ENCODE measurements around the gene IRF1.

DNA sequence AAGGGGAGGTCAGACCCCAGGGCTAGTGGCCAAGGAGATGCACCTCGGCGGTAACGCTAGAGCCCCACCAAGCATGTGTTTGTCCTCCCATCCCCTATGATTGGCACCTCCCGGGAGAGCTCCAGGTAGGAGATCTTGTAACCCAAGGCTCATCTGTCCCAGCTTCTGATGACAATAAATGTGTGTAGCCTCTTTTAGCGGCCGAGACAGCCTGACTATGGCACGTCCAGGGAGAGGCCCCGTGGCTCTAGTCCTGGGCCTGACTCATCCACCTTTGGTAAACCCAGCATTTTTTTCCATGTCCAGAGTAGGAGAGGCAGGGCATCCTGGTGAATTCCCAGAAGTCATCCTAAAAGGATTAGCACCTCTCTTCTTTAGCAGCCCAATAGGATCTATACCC is 39.2 kb downstream of the IRF1 start:
- TF ChIP-seq, protein P1, sequence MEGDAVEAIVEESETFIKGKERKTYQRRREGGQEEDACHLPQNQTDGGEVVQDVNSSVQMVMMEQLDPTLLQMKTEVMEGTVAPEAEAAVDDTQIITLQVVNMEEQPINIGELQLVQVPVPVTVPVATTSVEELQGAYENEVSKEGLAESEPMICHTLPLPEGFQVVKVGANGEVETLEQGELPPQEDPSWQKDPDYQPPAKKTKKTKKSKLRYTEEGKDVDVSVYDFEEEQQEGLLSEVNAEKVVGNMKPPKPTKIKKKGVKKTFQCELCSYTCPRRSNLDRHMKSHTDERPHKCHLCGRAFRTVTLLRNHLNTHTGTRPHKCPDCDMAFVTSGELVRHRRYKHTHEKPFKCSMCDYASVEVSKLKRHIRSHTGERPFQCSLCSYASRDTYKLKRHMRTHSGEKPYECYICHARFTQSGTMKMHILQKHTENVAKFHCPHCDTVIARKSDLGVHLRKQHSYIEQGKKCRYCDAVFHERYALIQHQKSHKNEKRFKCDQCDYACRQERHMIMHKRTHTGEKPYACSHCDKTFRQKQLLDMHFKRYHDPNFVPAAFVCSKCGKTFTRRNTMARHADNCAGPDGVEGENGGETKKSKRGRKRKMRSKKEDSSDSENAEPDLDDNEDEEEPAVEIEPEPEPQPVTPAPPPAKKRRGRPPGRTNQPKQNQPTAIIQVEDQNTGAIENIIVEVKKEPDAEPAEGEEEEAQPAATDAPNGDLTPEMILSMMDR (IDR thresholded peaks at IDR 0.05), result no peak
- no peak for TF ChIP-seq POLR2AphosphoS5 (IDR thresholded peaks at IDR 0.05; ENCODE audit: low read depth, low read length)
- TF ChIP-seq, protein P2, sequence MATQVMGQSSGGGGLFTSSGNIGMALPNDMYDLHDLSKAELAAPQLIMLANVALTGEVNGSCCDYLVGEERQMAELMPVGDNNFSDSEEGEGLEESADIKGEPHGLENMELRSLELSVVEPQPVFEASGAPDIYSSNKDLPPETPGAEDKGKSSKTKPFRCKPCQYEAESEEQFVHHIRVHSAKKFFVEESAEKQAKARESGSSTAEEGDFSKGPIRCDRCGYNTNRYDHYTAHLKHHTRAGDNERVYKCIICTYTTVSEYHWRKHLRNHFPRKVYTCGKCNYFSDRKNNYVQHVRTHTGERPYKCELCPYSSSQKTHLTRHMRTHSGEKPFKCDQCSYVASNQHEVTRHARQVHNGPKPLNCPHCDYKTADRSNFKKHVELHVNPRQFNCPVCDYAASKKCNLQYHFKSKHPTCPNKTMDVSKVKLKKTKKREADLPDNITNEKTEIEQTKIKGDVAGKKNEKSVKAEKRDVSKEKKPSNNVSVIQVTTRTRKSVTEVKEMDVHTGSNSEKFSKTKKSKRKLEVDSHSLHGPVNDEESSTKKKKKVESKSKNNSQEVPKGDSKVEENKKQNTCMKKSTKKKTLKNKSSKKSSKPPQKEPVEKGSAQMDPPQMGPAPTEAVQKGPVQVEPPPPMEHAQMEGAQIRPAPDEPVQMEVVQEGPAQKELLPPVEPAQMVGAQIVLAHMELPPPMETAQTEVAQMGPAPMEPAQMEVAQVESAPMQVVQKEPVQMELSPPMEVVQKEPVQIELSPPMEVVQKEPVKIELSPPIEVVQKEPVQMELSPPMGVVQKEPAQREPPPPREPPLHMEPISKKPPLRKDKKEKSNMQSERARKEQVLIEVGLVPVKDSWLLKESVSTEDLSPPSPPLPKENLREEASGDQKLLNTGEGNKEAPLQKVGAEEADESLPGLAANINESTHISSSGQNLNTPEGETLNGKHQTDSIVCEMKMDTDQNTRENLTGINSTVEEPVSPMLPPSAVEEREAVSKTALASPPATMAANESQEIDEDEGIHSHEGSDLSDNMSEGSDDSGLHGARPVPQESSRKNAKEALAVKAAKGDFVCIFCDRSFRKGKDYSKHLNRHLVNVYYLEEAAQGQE (IDR thresholded peaks at IDR 0.05; ENCODE audit: insufficient read depth in 1 of 2, low read depth in 2 of 2, low read length in 1 of 2), result no peak
- no peak for TF ChIP-seq SIN3A (IDR thresholded peaks at IDR 0.05; ENCODE audit: borderline replicate concordance, insufficient read depth, low read depth, low read length)
- TF ChIP-seq TCF7L2 (IDR thresholded peaks at IDR 0.05; ENCODE audit: low read depth, low read length), result no peak
